GM21528 (cell line): ENCODE results near the gene REG3A.

ENCODE experiments used
- ATAC-seq: cut with Tn5 transposase; IDR thresholded peaks from one replicate; pipeline ENCODE4 v1.9.1; 2021; ENCODE audit warnings: mild to moderate bottlenecking, moderate library complexity; ENCODE audit not compliant: unreplicated experiment, low FRiP score

Gene REG3A

GRCh38 chr2:79122676-79123075, 36.9 kb downstream of the REG3A start:
- ATAC-seq: no peak

- no peak for ATAC-seq
Measured at GRCh38 chr2:79120194-79120713, 39.3 kb downstream of the REG3A start, which contains the start of gene REG1A. TSS of gene REG1A (plus strand) at chr2:79120488. CDS start at chr2:79120862, 374 bp downstream.

GRCh38 chr2:79116997-79117928, 42.3 kb downstream of the REG3A start:
- ATAC-seq: no peak

- ATAC-seq: no peak
Measured at GRCh38 chr2:79114797-79115494, 44.6 kb downstream of the REG3A start.

GRCh38 chr2:79112269-79112668, 47.3 kb downstream of the REG3A start:
- ATAC-seq: no peak
